Uterus (tissue), 4 donors: ENCODE data around the gene MYCBPAP. TPM values are rescaled to one million over a fixed set of nuclear protein-coding genes. Genes with fewer than 3 reads are reported as not detected.

ENCODE experiments used
- DNase-seq, 2 donors: peaks; one replicate each; pipeline ENCODE4 v3.0.0-alpha.2; 2019 to 2020
- H3K27ac ChIP-seq, 2 donors: fragments of 200-600 bp; sonication (generic); 1 replicate in 1 of 2; 2 replicates in 1 of 2; pipeline ENCODE4 v1.5.1; 2016 to 2018
- H3K27me3 ChIP-seq, 2 donors: fragments of 200-600 bp; sonication (generic); one replicate each; pipeline ENCODE4 v1.5.1; 2018 to 2019; ENCODE audit warnings: control low read depth in 1 of 2
- H3K36me3 ChIP-seq, 2 donors: fragments of 200-600 bp; sonication (generic); one replicate each; pipeline ENCODE4 v1.5.1; 2019; ENCODE audit warnings: control low read depth in 1 of 2
- H3K4me1 ChIP-seq, 2 donors: fragments of 200-600 bp; sonication (generic); one replicate each; pipeline ENCODE4 v1.5.1; 2018 to 2019; ENCODE audit warnings: control low read depth in 1 of 2
- H3K4me3 ChIP-seq, 2 donors: fragments of 200-600 bp; sonication (generic); 1 replicate in 1 of 2; 2 replicates in 1 of 2; pipeline ENCODE4 v1.5.1; 2018 to 2019; ENCODE audit warnings: mild to moderate bottlenecking in 1 of 2
- H3K9me3 ChIP-seq, 2 donors: fragments of 200-600 bp; sonication (generic); one replicate each; pipeline ENCODE4 v1.5.1; 2019; ENCODE audit warnings: control low read depth in 1 of 2
- CTCF ChIP-seq, 4 experiments: fragments of 200-600 bp in 2 of 4; fragments of 450-650 bp in 2 of 4; sonication (generic) in 2 of 4; IDR thresholded peaks; one replicate each; pipeline ENCODE4 v1.5.1; 2016 to 2019; ENCODE audit warnings: antibody characterized with exemption in 4 of 4, mild to moderate bottlenecking in 2 of 4, moderate library complexity in 1 of 4
- POLR2A ChIP-seq, 2 donors: fragments of 450-650 bp; IDR thresholded peaks; one replicate each; pipeline ENCODE4 v1.6.1; 2016; ENCODE audit warnings: antibody characterized with exemption in 2 of 2, mild to moderate bottlenecking in 1 of 2, moderate library complexity in 1 of 2
- intact Hi-C: fragments of 100-400 bp; cut with DNase I; formaldehyde crosslinking; loops from one replicate; pipeline ENCODE4 v1.15.1; 2023; ENCODE audit warnings: low total_unique reads
- total RNA-seq, 4 donors: library from RNA; depleted of rRNA in 3 of 4; stranded (reverse); fragments of >200 nt in 3 of 4; gene quantifications; one replicate each; pipeline versions ENCODE4 v1.1.0 to v1.2.4, GENCODE V29; 2014 to 2023
- donor health status: DM: yes; HTN: yes; CAD: no.

MYCBPAP gene
- total RNA-seq, 4 donors from 2014 or later, result 2.7 to 11.5 (median 5.1) TPM

GRCh38 chr17:50482516-50482915 is 25.7 kb upstream of the MYCBPAP start:
- no peak overlapping the region for H3K4me3 ChIP-seq
- intact Hi-C loops, result no loop called here
- peak; percentile 95 to 97 for DNase-seq
- no peaks in the 10 kb centered on the region for H3K9me3 ChIP-seq
- peaks cover 0 to 11% of the 10 kb centered on the region in 2 donors for H3K4me1 ChIP-seq
- TF ChIP-seq CTCF (IDR thresholded peaks at IDR 0.05) (peak; percentile 78 to 97 (median 92)), POLR2A (IDR thresholded peaks at IDR 0.05) (no peak)
- peak overlapping the region; percentile 83 to 91 for H3K27ac ChIP-seq
- no peaks in the 10 kb centered on the region for H3K36me3 ChIP-seq
- no peaks in the 10 kb centered on the region for H3K27me3 ChIP-seq

DNA sequence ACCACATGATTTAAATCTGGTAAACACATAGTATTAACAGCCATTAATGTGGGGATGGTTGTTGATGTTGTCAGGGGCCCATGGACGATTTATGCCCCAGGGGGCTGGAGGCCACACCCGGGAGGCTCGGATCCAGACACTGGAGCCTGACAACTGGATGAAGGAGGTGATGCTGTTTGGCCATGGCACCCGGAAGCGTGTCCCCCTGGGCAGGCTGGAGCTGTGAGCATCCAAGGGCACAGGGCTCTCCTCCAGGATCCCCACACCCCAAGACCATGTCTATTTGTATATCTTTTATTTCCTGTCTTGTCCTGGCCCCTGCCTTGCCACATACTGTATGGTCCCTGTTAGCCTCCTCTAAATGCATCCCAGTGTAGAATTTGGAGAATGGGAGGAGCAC is 25.0 kb upstream of the MYCBPAP start:
- DNase-seq, result no peak
- Histone ChIP-seq H3K27ac (peak overlapping the region; percentile 83 to 91), H3K4me3 (no peak overlapping the region), H3K9me3 (no peaks in the 10 kb centered on the region), H3K4me1 (peaks cover 0 to 11% of the 10 kb centered on the region in 2 donors), H3K27me3 (no peaks in the 10 kb centered on the region), H3K36me3 (no peaks in the 10 kb centered on the region)
- intact Hi-C loops, result no loop called here
- no peak for TF ChIP-seq POLR2A (IDR thresholded peaks at IDR 0.05)
- TF ChIP-seq CTCF (IDR thresholded peaks at IDR 0.05), result no peak

GRCh38 chr17:50484386-50485155 is 23.7 kb upstream of the MYCBPAP start:
- H3K9me3 ChIP-seq, result no peaks in the 10 kb centered on the region
- DNase-seq, result no peak
- intact Hi-C loops, result no loop called here
- no peak overlapping the region for H3K4me3 ChIP-seq
- no peak overlapping the region for H3K27ac ChIP-seq
- TF ChIP-seq CTCF (IDR thresholded peaks at IDR 0.05) (no peak), POLR2A (IDR thresholded peaks at IDR 0.05) (no peak)
- H3K4me1 ChIP-seq, result peaks cover 0 to 10% of the 10 kb centered on the region in 2 donors
- H3K36me3 ChIP-seq, result no peaks in the 10 kb centered on the region
- H3K27me3 ChIP-seq, result no peaks in the 10 kb centered on the region

DNA sequence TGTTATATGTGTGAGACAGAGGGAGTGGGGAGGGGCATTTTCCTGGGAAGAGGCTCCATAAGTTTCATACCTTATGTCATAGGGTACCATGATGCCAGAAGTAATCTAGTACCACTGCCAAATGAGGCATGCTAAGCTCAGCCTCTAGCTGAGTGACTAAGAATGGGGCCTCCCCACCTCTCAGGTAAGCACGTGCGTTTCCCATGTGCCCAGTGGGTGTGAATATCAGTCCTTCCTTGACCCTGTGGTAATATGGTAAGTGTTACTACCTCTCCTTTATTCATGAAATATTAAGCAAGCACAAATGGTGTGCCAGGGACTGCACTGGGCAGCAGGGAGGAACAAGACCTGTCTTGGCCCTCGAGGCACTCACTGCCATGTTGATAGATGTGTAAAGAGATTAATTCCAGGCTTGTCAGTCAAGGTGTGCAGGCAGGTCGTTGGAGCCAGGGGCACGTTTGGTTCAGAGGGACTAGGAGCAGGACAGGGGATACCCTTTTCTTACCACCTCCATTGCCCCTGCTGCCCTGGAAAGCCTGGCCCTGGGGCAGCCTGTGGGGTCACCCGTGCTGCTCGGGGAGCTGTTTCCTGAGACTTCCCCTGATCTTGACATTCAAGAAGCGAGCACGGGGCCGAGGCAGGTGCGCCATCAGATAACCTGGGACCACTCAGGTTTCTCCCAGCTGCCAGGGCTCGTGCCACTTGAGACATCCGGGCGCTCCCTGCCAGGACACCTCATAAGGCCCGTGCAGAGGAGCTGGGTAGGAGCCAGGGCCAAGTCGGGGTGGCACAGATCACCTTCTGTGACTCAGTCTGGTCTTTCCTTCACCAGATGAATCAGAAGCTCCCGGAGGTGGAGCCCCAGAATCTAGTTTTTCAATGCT is 20.8 kb upstream of the MYCBPAP start:
- intact Hi-C loops, result no loop called here
- no peak for DNase-seq
- H3K9me3 ChIP-seq, result no peaks in the 10 kb centered on the region
- H3K4me3 ChIP-seq, result no peak overlapping the region
- no peaks in the 10 kb centered on the region for H3K27me3 ChIP-seq
- peaks cover 0 to 4% of the 10 kb centered on the region in 2 donors for H3K4me1 ChIP-seq
- no peak overlapping the region for H3K27ac ChIP-seq
- TF ChIP-seq CTCF (IDR thresholded peaks at IDR 0.05), result no peak
- no peak for TF ChIP-seq POLR2A (IDR thresholded peaks at IDR 0.05)
- H3K36me3 ChIP-seq, result no peaks in the 10 kb centered on the region

DNA sequence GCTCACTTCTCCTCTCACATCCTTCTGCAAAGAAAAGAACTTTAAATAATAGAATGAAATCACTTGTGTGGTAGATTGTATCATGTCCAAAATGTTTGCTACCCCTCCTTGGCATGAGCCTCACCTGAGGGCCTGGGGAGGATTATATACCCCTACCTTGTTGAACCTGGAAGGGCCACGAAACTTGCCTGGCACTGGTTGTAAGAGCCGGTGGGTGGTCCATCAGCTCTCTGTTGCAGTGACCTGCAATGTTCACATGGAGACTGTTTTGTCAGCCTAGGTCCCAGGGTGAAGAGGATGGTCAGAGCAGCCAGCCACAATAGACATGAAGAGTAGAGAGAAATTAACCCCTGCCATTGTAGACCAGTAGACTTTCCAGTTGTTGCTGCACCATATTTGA is 19.4 kb upstream of the MYCBPAP start:
- Histone ChIP-seq H3K9me3 (no peaks in the 10 kb centered on the region), H3K27ac (no peak overlapping the region), H3K4me3 (no peak overlapping the region), H3K36me3 (no peaks in the 10 kb centered on the region), H3K27me3 (no peaks in the 10 kb centered on the region), H3K4me1 (no peaks in the 10 kb centered on the region)
- intact Hi-C loops, result no loop called here
- TF ChIP-seq CTCF (IDR thresholded peaks at IDR 0.05) (no peak), POLR2A (IDR thresholded peaks at IDR 0.05) (no peak)
- no peak for DNase-seq
